MCF 10A (cell line): Measurements from ENCODE around the gene ADCY1. TPM values are rescaled to one million over a fixed set of nuclear protein-coding genes. Genes with fewer than 3 reads are reported as not detected.

ENCODE experiments used
- BruUV-seq: library from RNA; stranded (reverse); fragments of 400-500 nt; replicated peaks from 2 replicates; lab custom pipeline; 2021; lab: Mats Ljungman, UMichigan
- CTCF ChIA-PET: fragments of 300-600 bp; sonication (Branson Sonifier 250); formaldehyde crosslinking; extraction: SDS; loops from one replicate; lab custom pipeline; 2021; ENCODE audit warnings: antibody characterized with exemption, inconsistent platforms; lab: Yijun Ruan, JAX
- POLR2A ChIA-PET: fragments of 300-600, 350-650 bp; sonication (Branson Sonifier 250); formaldehyde crosslinking; extraction: SDS; loops from one replicate; lab custom pipeline; 2020; ENCODE audit warnings: antibody characterized with exemption, inconsistent platforms; lab: Yijun Ruan, JAX
- DNase-seq: peaks from one replicate; pipeline ENCODE4 v3.0.0-alpha.2; 2018; ENCODE audit not compliant: unreplicated experiment
- H3K27ac Mint-ChIP-seq: one replicate; pipeline ENCODE4 v1.8.0; 2022; ENCODE audit warnings: mild to moderate bottlenecking, low read depth, mixed read lengths; ENCODE audit not compliant: unreplicated experiment
- H3K27me3 Mint-ChIP-seq: one replicate; pipeline ENCODE4 v1.8.0; 2022; ENCODE audit warnings: mixed read lengths; ENCODE audit not compliant: insufficient read depth, unreplicated experiment
- H3K36me3 Mint-ChIP-seq: one replicate; pipeline ENCODE4 v1.8.0; 2022; ENCODE audit warnings: mild to moderate bottlenecking, moderate library complexity, mixed read lengths; ENCODE audit not compliant: insufficient read depth, unreplicated experiment
- H3K4me1 Mint-ChIP-seq: one replicate; pipeline ENCODE4 v1.8.0; 2022; ENCODE audit warnings: mixed read lengths; ENCODE audit not compliant: insufficient read depth, unreplicated experiment
- H3K4me3 Mint-ChIP-seq: one replicate; pipeline ENCODE4 v1.8.0; 2022; ENCODE audit warnings: mild to moderate bottlenecking, moderate library complexity, mixed read lengths; ENCODE audit not compliant: unreplicated experiment
- H3K9me3 Mint-ChIP-seq: one replicate; pipeline ENCODE4 v1.8.0; 2022; ENCODE audit warnings: mixed read lengths; ENCODE audit not compliant: unreplicated experiment
- intact Hi-C: fragments of 100-400 bp; cut with micrococcal nuclease; formaldehyde crosslinking; loops from 2 replicates; pipeline ENCODE4 v1.14.1; 2022
- total RNA-seq: library from RNA; stranded (reverse); gene quantifications from 2 replicates; pipeline ENCODE4 v1.2.3, GENCODE V29; 2022
- TF ChIP-seq, protein P1 (sequence below): fragments of 200-600 bp; IDR thresholded peaks from one replicate; pipeline ENCODE4 v1.8.0; 2022; ENCODE audit warnings: antibody characterized with exemption, mild to moderate bottlenecking; ENCODE audit not compliant: unreplicated experiment

ADCY1 gene
- total RNA-seq, 1 experiment from 2014 or later, result 0.61 TPM

DNA sequence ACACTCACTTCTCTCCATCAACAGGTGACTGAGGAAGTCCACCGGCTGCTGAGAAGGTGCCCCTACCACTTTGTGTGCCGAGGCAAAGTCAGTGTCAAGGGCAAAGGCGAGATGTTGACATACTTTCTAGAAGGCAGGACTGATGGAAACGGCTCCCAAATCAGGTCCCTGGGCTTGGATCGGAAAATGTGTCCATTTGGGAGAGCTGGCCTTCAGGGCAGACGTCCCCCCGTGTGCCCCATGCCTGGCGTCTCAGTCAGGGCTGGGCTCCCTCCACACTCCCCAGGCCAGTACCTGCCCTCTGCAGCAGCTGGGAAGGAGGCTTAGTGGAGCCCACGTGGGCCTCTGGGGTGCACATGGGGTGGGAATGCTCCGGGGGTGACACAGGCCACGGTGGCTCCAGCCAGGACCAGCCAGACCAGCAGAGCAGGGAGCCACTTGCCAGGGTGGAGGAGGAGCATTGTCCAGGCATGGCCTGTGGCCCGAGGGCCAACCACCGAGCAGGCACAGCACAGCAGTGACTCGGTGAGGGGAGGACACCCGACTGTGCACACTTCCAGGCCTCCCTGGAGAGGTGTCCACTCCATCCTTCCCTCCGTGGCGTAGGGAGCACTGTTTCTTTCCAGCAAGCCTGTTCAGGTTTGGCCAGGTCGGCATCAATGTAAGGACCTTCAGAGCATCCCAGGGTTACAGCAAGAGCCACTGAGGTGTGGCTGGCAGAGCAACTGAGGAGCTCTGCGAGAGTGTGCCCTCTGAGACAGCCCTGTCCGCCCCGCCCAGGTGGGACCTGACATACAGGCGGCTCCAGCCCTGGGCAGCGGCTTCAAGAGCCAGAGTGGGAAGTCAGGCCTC lies 139.7 kb downstream of the ADCY1 start:
- intact Hi-C loops, result no loop called here
- TF ChIP-seq, protein P1, sequence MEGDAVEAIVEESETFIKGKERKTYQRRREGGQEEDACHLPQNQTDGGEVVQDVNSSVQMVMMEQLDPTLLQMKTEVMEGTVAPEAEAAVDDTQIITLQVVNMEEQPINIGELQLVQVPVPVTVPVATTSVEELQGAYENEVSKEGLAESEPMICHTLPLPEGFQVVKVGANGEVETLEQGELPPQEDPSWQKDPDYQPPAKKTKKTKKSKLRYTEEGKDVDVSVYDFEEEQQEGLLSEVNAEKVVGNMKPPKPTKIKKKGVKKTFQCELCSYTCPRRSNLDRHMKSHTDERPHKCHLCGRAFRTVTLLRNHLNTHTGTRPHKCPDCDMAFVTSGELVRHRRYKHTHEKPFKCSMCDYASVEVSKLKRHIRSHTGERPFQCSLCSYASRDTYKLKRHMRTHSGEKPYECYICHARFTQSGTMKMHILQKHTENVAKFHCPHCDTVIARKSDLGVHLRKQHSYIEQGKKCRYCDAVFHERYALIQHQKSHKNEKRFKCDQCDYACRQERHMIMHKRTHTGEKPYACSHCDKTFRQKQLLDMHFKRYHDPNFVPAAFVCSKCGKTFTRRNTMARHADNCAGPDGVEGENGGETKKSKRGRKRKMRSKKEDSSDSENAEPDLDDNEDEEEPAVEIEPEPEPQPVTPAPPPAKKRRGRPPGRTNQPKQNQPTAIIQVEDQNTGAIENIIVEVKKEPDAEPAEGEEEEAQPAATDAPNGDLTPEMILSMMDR, result no peak
- H3K9me3 Mint-ChIP-seq, result no peaks in the 10 kb centered on the region
- H3K27me3 Mint-ChIP-seq, result peaks cover 23% of the 10 kb centered on the region
- ChIA-PET CTCF (no interaction called here), POLR2A (no interaction called here)
- peaks cover 5% of the 10 kb centered on the region for H3K4me1 Mint-ChIP-seq
- no peaks in the 10 kb centered on the region for H3K36me3 Mint-ChIP-seq
- H3K27ac Mint-ChIP-seq, result no peak overlapping the region
- BruUV-seq, result no TSS peak
- H3K4me3 Mint-ChIP-seq, result no peak overlapping the region
- no peak for DNase-seq

DNA sequence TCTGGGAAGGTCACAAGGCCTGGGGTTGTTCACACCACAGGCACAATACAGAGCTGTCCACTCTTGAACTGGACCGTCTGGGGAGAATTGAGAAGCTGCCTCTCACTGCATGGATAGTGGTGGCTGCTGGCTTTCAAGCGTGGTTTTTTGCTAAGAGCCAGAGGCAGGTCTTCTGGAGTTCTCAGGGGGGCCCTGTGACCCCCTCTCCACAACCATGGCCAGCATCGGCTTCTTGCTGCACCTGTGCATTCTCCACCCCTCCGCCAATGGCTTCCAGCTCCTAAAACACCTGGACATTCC lies 140.3 kb downstream of the ADCY1 start:
- BruUV-seq, result no TSS peak
- TF ChIP-seq, protein P1, result no peak
- Mint-ChIP-seq H3K4me1 (peaks cover 4% of the 10 kb centered on the region), H3K27ac (no peak overlapping the region), H3K27me3 (peaks cover 23% of the 10 kb centered on the region), H3K36me3 (no peaks in the 10 kb centered on the region), H3K9me3 (no peaks in the 10 kb centered on the region), H3K4me3 (no peak overlapping the region)
- no peak for DNase-seq
- ChIA-PET CTCF (no interaction called here), POLR2A (no interaction called here)
- intact Hi-C loops, result no loop called here

DNA sequence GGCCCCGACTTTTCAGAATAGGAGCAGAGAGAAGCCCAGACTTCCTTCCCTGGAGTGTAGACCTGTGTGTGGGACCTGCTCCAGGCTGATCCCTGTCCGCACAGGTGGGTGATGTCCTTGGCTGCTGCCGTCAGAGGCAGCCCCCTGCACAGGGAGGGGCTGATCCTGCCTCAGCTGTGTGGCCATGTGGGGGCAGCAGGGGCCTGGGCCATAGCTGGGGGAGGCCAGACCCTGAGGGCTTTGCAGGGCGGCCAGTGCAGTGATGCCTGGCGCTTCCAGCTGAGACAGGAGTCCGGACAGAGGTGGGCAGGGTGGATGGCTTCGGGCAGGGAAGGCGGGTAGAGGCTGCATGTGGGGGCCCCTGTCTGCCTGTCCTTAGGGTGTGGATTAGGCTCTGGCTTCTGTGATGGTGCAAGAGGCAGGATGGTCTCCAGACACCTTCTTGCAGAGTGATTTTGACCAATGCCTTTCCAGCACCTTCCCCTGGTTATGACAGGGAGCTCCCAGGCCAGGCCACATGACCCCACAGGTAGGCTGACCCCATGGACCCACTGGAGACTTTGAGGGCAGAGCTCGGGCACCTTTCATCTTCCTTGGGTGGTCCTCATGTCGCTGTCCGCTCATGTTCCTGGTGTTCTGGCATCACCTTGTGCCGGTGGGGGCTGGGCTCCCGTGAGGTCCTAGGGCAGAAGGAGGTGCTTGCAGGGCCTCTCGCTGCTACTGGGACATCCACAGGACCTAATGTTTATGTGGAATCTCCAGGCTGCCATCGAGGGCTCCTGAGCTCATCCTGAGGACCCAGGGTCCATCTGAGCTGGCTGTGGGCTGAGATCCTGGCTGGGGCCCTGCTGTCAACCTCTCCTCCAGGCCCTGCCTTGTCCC lies 141.5 kb downstream of the ADCY1 start:
- TF ChIP-seq, protein P1, result no peak

More for the DNA sequence above, 141.5 kb downstream of the ADCY1 start:
- CTCF ChIA-PET, result no interaction called here
- DNase-seq, result no peak
- Mint-ChIP-seq H3K9me3 (no peaks in the 10 kb centered on the region), H3K4me3 (no peak overlapping the region), H3K36me3 (no peaks in the 10 kb centered on the region), H3K27me3 (peaks cover 23% of the 10 kb centered on the region), H3K4me1 (no peaks in the 10 kb centered on the region), H3K27ac (no peak overlapping the region)
- intact Hi-C loops, result no loop called here
- BruUV-seq, result no TSS peak
- POLR2A ChIA-PET, result no interaction called here
